A204.1 (cell line): Measurements from ENCODE around the gene CDH23.
"Not testable (repeated sequence)": the region's sequence is repeated elsewhere in the genome, so short reads cannot be mapped to it uniquely, and the experiment has no call there.

Source experiments
- FAIRE-seq: peaks from 2 replicates; lab custom pipeline; 2012; peaks lifted over from hg19 to GRCh38; lab: Jason Lieb, UNC

Gene CDH23

DNA sequence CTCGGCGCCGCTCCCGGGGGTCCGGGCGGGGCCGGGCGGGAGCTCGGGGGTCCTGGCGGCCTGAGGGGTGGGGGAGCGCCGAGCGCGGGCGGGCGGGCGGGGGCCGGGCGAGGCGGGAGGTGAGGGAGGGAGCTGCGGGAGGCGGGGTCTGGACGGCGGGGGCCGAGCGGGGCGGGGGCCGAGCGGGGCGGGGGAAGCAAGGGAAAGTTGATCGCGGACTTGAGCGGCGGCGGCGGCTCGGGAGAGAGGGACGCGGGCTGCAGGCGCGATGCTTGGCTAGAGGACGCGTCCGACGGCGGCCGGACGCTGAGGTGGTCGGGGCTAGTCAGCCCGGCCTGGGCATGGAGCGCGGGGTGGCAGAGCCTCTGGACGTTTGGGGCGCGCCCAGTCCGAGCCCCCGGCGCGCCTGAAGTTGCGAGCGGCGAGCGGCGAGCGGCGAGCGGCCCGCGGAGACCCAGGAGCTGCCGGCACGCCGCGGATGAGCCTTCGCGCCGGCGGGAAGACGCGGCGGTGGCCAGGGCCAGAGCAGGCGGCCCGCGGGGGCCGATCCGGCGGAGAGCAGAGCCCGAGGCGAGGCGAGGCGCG lies at the start of gene CDH23:
TSS of gene CDH23 (plus strand) at position 210 of the 585 bp plus-strand sequence. CDS start 42,912 bp downstream, outside the sequence.
- FAIRE-seq, result no peak

DNA sequence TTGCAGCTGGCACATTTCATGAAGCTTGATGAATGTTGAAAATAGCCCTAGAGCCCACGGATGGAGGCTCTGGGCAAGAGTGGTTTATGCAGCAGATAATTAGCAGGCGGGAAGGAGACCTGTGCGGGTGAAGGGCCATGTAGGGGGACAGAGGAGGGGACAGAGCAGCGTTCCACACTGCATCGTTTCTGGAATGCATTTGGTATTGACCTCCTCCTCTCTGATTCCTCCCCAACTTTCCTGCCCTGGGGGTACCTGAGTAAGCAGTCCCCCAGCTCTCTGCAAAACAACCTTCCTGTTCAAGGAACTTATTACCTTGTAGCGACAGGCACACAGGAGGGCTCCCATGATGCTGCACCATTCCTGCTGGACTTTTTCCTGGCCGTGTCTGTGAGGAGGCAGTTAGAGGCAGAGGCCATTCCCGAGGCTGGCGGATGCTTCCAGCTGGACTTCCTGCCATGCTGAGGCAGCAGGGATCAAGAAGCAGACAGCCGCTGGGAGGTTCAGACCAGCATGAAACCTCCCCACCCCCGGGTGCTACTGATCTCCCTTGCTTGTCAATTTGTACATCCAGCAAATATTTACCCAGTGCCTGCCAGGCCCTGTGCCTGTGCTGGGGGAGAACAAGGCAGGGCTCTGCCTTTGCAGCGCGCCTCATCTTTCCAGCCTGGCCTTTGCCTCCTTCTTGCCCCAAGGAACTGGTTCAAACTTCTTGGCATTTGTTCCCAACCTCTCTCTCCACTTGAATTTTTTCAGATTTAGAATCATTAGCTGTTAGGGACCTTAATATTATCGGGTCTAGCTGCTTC lies 48.9 kb upstream of the CDH23 start:
- FAIRE-seq, result no peak

GRCh38 chr10:71348850-71349249 lies 47.9 kb upstream of the CDH23 start:
- FAIRE-seq, result no peak

DNA sequence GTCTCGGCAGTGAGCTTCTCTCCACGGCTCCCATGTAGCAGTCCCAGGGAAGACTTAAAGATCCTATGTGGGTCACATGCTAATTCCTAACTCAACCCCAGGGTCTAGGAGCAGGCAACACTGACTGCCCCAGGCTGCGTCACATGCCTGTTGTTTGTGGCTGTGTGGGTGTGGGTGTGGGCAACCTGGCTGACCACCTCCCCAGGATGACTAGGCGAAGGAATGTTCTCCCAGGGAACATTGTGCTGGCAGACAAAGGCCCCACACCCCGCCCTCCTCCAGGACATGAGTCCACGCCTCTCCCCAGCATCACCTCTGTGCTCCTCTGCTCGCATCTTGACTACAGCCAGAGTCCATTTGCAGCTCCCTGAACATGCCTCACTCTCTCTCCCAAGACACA lies 47.3 kb upstream of the CDH23 start:
- no peak for FAIRE-seq

GRCh38 chr10:71351087-71351486 lies 45.6 kb upstream of the CDH23 start:
- no peak for FAIRE-seq

GRCh38 chr10:71351628-71352319 lies 44.9 kb upstream of the CDH23 start:
- FAIRE-seq, result no peak

GRCh38 chr10:71353639-71354038 lies 43.1 kb upstream of the CDH23 start:
- FAIRE-seq, result no peak

GRCh38 chr10:71354776-71355175 lies 41.9 kb upstream of the CDH23 start:
- no peak for FAIRE-seq

DNA sequence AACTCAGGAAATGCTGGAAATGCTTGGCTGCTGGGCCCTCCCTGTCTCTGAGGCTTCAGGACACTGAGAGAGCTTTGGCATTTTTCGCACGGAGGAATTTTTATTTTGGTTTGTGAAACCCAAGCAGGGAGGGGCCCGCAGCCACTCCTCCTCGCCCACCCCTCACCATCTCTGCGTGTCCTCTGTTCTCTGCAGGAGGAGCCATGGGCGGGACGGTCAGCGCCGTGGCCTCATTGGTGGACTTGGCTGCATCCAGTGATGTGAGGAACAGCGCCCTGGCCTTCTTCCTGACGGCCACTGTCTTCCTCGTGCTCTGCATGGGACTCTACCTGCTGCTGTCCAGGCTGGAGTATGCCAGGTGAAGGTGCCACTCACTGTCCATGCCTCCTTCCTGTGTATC lies 40.8 kb upstream of the CDH23 start:
- no peak for FAIRE-seq

- no peak for FAIRE-seq
Observed at GRCh38 chr10:71357792-71358265, 38.9 kb upstream of the CDH23 start.

DNA sequence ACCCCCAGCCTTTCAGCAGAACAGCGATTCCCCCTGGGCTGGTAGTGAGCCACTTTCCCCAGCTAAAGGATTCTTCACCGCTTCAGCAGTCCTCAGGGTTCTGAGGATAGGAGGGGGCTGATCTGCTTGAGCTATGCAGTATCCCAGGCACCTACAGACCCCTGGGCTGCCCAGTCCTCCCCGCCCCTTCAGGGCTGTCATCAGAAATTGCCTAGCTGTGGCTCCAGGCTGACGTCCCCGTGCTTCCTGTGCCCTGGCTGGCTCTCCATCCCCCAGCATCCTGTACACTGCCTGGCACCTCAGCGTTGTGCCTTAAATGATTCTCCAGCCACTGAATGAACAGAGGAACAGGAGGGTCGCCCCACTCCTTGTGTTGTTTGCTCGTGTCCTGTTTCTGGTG lies 38.4 kb upstream of the CDH23 start:
- no peak for FAIRE-seq

DNA sequence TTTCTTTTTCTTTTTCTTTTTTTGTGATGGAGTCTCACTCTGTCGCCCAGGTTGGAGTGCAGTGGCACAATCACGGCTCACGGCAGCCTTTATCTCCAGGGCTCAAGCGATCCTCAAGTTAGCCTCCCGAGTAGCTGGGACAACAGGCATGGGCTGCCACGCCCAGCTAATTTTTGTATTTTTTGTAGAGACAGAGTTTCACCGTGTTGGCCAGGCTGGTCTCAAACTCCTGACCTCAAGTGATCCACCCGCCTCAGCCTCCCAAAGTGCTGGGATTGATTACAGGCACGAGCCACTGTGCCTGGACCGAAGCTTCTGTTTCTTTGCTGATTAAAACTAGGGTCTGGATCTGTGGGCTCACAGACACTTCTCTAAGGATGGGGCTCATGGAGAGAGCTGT lies 37.8 kb upstream of the CDH23 start:
- not testable (repeated sequence) for FAIRE-seq

- no peak for FAIRE-seq
Observed at GRCh38 chr10:71359364-71360046, 37.2 kb upstream of the CDH23 start.

- FAIRE-seq, result no peak
Observed at GRCh38 chr10:71360735-71361134, 36.0 kb upstream of the CDH23 start.

DNA sequence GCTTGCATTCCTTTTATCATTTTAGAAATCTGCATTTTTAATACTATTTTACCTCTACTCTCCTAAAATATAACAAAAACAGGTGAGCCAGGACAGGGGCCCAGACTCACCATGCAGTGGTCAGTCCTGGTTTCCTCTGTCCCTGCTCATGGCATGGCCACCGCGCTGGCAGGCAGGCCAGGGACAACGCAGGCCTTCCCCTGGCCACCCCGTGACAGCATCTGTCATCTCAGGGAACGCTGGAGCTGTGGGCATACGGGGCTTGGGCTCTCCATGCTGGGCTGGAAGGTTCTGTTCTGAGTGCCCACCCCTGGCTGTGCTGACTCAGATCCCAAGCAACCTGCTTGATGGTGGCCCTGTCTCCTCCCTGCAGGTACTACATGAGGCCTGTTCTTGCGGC lies 35.1 kb upstream of the CDH23 start:
- FAIRE-seq, result no peak

GRCh38 chr10:71362141-71362540 lies 34.6 kb upstream of the CDH23 start:
- no peak for FAIRE-seq

DNA sequence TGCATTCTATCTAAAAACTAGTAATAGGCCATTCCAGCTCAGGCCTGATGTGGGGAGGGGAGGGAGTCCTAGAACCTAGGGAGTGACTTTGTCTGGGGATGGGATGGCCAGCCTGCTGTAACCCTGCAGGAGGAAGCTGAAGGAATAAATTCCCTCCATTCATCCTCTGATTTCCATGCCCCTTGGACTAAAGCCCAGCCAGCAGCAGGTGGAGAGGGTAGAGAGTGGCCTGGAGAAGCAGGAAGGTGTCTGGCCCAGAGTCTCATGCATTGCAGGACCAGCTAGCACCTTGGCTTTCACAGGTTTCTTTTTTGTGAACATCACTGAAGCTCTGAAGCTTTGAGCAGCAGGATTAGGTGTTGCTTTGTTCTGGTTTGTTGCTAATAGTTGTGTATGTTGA lies 32.8 kb upstream of the CDH23 start:
- no peak for FAIRE-seq

DNA sequence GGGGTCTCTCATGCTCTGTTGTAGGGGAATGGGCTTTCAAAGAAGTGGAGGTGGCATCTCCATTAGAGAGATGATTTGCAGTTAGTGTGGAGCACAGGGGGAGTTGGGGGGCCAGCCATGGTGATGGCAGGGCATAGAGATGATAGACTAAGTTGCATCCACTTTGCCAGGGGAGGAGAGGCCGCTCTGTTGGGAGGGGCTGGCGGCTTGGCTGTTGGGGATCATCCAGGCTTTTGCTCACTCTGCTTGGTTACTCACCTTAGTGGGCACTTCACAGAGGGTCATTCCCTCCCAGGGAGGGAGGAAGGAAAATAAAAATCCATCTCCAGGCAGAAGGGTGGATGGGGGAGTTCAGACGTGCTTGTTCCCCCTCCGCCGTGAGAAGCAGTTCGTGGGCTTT lies 31.4 kb upstream of the CDH23 start:
- FAIRE-seq, result no peak

DNA sequence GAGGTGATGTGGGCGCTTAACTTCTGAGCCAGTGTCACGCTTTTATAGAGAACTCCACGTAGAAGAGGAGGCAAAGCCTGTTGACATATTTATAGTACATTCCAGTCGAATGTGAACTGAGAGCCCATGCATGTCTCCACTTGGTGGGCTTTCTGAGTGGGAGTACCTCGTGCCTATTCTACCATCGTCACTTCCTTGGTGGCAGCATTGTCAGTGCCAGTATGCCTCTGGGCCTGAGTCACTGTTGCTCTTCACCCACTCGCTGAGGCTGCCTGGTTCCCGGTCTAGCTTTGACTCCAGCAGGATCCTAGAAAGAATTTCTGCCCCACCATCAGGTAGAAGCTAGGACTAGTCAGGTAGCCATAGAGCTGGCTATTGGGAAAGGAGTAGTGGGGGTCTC lies 30.0 kb upstream of the CDH23 start:
- FAIRE-seq, result no peak

DNA sequence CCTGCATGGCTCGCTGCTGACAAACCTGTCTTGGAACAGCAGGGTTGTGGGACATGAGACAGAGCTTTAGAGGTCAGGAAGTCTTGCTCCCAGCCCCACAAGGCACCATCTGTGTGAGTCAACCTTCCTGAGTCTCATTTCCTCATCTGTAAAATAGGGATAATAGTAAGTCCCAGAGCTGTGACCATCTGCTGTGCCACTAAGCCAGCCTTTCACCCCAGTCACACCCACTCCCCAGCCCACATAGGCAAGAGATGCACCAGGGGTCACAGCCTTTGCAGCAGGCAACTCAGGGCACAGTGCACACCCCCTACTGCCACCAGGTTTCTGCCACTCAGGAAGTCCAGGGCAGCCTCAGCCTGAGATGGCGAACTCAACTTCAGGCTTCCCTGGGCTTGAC lies 29.4 kb upstream of the CDH23 start:
- FAIRE-seq, result no peak

DNA sequence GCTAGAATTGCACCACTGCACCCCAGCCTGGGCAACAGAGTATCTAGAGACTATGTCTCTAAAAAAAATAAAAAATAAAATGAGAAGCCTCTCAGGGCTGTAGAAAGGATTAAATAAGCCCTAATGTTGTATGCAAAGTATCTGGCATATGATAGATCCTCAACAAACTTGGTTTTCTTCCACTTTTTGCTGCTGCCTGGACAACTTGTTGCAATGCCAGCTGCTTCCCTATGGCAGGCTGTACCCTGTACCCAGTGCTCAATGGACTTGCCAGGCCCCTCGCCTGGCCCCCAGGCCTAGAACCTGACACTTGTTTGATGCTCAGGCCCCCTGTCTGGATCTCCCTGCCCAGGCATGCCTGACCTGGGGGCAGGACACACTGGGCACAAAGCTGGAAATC lies 28.5 kb upstream of the CDH23 start:
- FAIRE-seq, result no peak

DNA sequence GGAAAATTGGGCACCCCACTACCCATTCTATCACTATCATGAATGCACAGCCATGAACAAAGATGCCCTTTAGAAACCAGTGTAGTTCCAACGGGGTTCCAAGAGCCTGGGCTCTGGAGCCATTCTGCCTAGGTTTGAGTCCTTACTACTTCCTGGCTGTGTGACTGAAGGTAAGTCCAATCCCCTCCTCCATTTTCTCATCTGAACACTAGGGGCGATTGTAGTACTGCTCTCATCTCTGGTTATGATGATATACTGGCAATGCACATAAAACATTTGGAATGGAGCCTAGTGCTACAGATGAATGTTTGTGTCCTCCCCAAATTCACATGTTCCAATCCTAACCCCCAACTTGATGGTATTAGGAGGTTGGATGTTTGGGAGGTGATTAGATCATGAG lies 28.1 kb upstream of the CDH23 start:
- FAIRE-seq, result no peak

DNA sequence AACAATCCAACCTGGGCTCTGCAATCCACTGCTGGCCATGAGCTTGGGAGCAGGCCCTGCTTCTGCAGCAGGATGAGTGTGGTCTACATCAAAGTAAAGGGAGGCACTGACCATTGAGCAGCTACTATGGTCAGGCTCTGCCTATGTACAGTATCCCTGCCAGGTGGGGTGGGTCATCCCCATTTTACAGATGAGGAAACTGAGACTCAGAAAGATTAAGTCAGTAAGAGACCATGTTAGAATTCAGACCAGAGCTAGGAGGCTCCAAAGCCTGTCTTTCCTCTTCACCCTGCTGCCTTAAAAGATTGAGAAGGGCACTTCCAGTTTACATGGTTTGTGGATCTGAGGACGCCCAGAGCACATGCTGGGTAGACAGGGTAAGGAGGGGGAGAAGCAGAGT lies 27.1 kb upstream of the CDH23 start:
- no peak for FAIRE-seq
